DND-41 (cell line): ENCODE data around the gene C6orf47.

Experiments used
- ATAC-seq: fragments of 200-7000 bp; cut with Tn5 transposase; 3 replicates; pipeline ENCODE4 v1.9.1; 2021; ENCODE audit warnings: low read depth; ENCODE audit not compliant: insufficient read depth
- DNase-seq: peaks from one replicate; pipeline ENCODE4 v3.0.0-alpha.2; 2020
- H2AFZ ChIP-seq: 2 replicates; pipeline ENCODE4 v1.6.0; 2012; ENCODE audit warnings: low read depth, low read length
- H3K27ac ChIP-seq: 2 replicates; pipeline ENCODE4 v1.5.1; 2012; ENCODE audit warnings: low read length, inconsistent platforms
- H3K27me3 ChIP-seq: fragments of 200-600 bp; sonication (generic); 2 replicates; pipeline ENCODE4 v1.6.0; 2012; ENCODE audit warnings: low read length, mild to moderate bottlenecking, inconsistent platforms; ENCODE audit not compliant: insufficient read depth, poor library complexity
- H3K36me3 ChIP-seq: 2 replicates; pipeline ENCODE4 v1.5.1; 2012; ENCODE audit warnings: low read length, inconsistent platforms; ENCODE audit not compliant: insufficient read depth
- H3K4me1 ChIP-seq: 2 replicates; pipeline ENCODE4 v1.5.1; 2012; ENCODE audit warnings: mild to moderate bottlenecking, low read length; ENCODE audit not compliant: insufficient read depth
- H3K4me2 ChIP-seq: 2 replicates; pipeline ENCODE4 v1.6.0; 2012; ENCODE audit warnings: mild to moderate bottlenecking, moderate library complexity, low read length, inconsistent platforms; ENCODE audit not compliant: insufficient read depth
- H3K4me3 ChIP-seq, 2 experiments: fragments of 200-600 bp in 1 of 2; shearing (Covaris generic) in 1 of 2; 2 replicates each; pipeline ENCODE4 v1.5.1; 2012 to 2016; ENCODE audit warnings: inconsistent platforms in 2 of 2, low read length in 2 of 2, mild to moderate bottlenecking in 2 of 2, low read depth in 1 of 2, moderate library complexity in 1 of 2
- H3K79me2 ChIP-seq: 2 replicates; pipeline ENCODE4 v1.6.0; 2012; ENCODE audit warnings: low read length, inconsistent platforms; ENCODE audit not compliant: insufficient read depth
- H3K9ac ChIP-seq: 2 replicates; pipeline ENCODE4 v1.6.0; 2012; ENCODE audit warnings: low read depth, mild to moderate bottlenecking, inconsistent platforms, low read length, moderate library complexity
- H3K9me3 ChIP-seq: 2 replicates; pipeline ENCODE4 v1.5.1; 2012; ENCODE audit warnings: low read length, moderate library complexity, mild to moderate bottlenecking, inconsistent platforms; ENCODE audit not compliant: insufficient read depth, severe bottlenecking
- H4K20me1 ChIP-seq: 2 replicates; pipeline ENCODE4 v1.6.0; 2012; ENCODE audit warnings: low read length; ENCODE audit not compliant: insufficient read depth
- EZH2 ChIP-seq: IDR thresholded peaks from 3 replicates; pipeline ENCODE4 v1.6.1; 2012; ENCODE audit warnings: borderline replicate concordance, low read depth, mild to moderate bottlenecking, moderate library complexity, low read length, inconsistent platforms; ENCODE audit not compliant: severe bottlenecking
- TF ChIP-seq, protein P1 (sequence below): IDR thresholded peaks from 2 replicates; pipeline ENCODE4 v1.5.1; 2012; ENCODE audit warnings: borderline replicate concordance, low read length, moderate library complexity, mild to moderate bottlenecking; ENCODE audit not compliant: poor library complexity, severe bottlenecking; ENCODE audit errors: extremely low read depth

C6orf47 gene

DNA sequence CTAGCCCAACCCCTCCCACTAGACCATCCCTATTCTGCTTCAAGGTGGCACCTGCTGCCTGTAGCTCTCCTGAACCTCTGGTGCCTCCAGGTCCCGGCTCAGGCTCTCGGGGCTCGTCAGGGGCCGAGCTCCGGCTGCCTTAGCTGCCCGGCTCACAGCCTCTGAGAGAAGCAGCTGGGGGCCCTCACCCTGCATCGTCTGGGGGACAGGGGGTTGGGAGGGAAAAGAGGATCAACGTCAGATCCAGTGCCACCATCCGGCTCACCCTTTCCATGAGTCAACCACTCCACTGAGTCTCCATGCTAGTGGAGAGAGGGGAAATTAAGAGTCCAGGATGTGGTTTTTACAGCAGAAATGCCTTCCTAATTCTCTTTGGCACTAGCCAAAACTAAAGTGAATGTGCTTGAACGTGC is 21.1 kb downstream of the C6orf47 start:
- DNase-seq (no peak), ATAC-seq (0 out of 3 replicates have a peak, but pooled peaks have one; percentile 8)
- no peak overlapping the region for H3K27ac ChIP-seq
- H3K9me3 ChIP-seq, result no peaks in the 10 kb centered on the region
- H2AFZ ChIP-seq, result no peak overlapping the region
- no peaks in the 10 kb centered on the region for H3K4me1 ChIP-seq
- TF ChIP-seq, protein P1, sequence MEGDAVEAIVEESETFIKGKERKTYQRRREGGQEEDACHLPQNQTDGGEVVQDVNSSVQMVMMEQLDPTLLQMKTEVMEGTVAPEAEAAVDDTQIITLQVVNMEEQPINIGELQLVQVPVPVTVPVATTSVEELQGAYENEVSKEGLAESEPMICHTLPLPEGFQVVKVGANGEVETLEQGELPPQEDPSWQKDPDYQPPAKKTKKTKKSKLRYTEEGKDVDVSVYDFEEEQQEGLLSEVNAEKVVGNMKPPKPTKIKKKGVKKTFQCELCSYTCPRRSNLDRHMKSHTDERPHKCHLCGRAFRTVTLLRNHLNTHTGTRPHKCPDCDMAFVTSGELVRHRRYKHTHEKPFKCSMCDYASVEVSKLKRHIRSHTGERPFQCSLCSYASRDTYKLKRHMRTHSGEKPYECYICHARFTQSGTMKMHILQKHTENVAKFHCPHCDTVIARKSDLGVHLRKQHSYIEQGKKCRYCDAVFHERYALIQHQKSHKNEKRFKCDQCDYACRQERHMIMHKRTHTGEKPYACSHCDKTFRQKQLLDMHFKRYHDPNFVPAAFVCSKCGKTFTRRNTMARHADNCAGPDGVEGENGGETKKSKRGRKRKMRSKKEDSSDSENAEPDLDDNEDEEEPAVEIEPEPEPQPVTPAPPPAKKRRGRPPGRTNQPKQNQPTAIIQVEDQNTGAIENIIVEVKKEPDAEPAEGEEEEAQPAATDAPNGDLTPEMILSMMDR, result no peak
- no peak for TF ChIP-seq EZH2
- H3K36me3 ChIP-seq, result peaks cover 93% of the 10 kb centered on the region
- no peak overlapping the region for H3K4me2 ChIP-seq
- peaks cover 40% of the 10 kb centered on the region for H4K20me1 ChIP-seq
- H3K79me2 ChIP-seq, result peaks cover 6% of the 10 kb centered on the region; the same call in 1 of the 2 replicates
- no peak overlapping the region for H3K4me3 ChIP-seq
- no peaks in the 10 kb centered on the region for H3K27me3 ChIP-seq
- H3K9ac ChIP-seq, result no peak overlapping the region

DNA sequence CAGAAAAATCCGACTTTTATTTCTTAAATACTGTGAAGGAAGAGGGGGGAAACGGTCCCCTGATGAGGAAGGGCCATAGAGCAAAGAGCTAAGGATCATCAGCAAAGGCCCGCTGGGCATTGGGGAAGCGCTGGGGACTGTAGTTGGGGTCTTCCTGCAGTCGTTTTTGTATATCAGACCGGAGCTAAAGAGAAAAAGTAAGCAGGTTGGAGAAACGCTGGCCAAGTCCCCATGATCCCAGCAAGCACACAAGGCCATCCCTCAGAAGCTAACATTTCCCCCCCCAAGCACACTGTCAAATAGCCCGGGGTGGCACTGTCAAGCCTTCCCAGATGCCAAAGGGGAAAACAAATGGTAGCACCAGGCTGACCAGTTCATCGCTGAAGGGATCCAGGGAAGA is 21.5 kb downstream of the C6orf47 start:
- Histone ChIP-seq H3K4me2 (no peak overlapping the region), H3K79me2 (peaks cover 5% of the 10 kb centered on the region), H3K27ac (no peak overlapping the region), H3K36me3 (peaks cover 93% of the 10 kb centered on the region), H3K9ac (no peak overlapping the region), H3K4me1 (no peaks in the 10 kb centered on the region), H2AFZ (no peak overlapping the region), H4K20me1 (peaks cover 41% of the 10 kb centered on the region), H3K9me3 (no peaks in the 10 kb centered on the region), H3K4me3 (no peak overlapping the region), H3K27me3 (no peaks in the 10 kb centered on the region)
- TF ChIP-seq, protein P1, result no peak
- no peak for TF ChIP-seq EZH2
- ATAC-seq (0 out of 3 replicates have a peak, but pooled peaks have one; percentile 1), DNase-seq (no peak)

DNA sequence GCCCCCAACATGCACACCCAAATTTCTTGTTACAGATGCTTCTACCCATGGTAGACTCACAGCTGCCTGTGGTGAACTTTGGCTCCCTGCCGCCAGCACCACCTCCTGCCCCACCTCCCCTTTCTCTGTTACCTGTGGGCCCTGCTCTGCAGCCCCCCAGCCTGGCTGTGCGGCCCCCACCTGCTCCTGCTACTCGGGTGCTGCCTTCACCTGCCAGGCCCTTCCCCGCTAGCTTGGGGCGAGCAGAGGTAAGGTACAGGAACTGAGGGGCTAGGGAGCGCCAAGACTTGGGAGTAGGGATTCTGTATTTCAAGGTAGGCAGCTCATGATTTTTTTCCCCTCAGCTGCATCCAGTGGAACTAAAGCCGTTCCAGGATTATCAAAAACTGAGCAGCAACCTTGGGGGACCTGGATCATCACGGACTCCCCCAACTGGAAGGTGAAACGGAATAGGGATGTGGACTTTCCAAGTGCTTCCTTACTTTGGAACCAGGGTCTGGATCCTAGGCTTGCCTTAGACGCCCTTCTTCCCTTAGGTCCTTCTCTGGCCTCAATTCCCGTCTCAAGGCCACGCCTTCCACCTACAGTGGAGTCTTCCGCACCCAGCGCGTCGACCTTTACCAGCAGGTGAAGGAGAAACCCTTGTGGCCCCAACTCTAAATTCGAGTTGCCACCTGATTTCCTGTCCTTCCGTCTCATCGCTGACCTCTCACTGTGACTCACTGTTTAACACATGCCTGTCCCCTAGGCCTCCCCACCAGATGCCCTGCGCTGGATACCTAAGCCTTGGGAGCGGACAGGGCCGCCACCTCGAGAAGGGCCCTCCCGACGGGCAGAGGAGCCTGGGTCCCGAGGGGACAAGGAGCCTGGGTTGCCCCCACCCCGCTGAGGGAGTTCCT is 23.6 kb downstream of the C6orf47 start:
- H3K4me3 ChIP-seq, result no peak overlapping the region
- H3K9me3 ChIP-seq, result no peaks in the 10 kb centered on the region
- H2AFZ ChIP-seq, result no peak overlapping the region
- peak; percentile 2; the same call in 1 of the 3 replicates for ATAC-seq
- H3K4me1 ChIP-seq, result no peaks in the 10 kb centered on the region
- H3K4me2 ChIP-seq, result no peak overlapping the region
- H4K20me1 ChIP-seq, result peaks cover 56% of the 10 kb centered on the region
- DNase-seq, result no peak
- TF ChIP-seq, protein P1, result no peak
- TF ChIP-seq EZH2, result no peak
- no peak overlapping the region for H3K9ac ChIP-seq
- no peaks in the 10 kb centered on the region for H3K27me3 ChIP-seq
- H3K27ac ChIP-seq, result no peak overlapping the region
- H3K79me2 ChIP-seq, result no peaks in the 10 kb centered on the region; the same call in none of the 2 replicates
- H3K36me3 ChIP-seq, result peaks cover 95% of the 10 kb centered on the region
